WTC11 (cell line): Measurements from ENCODE around the gene TEKTIP1. TPM values are rescaled to one million over a fixed set of nuclear protein-coding genes. Genes with fewer than 3 reads are reported as not detected.

Experiments
- ATAC-seq: fragments of 200-7000 bp; cut with Tn5 transposase; 2 replicates; pipeline ENCODE4 v1.10.0; 2021; ENCODE audit warnings: mild to moderate bottlenecking, moderate library complexity
- CTCF ChIA-PET: fragments of 300-600 bp; sonication (Branson Sonifier 250); formaldehyde crosslinking; loops from one replicate; lab custom pipeline; 2021; ENCODE audit warnings: antibody characterized with exemption; lab: Charles Lee
- POLR2A ChIA-PET: fragments of 350-600 bp; sonication (Branson Sonifier 250); formaldehyde crosslinking; loops from one replicate; lab custom pipeline; 2021; ENCODE audit warnings: antibody characterized with exemption; lab: Charles Lee
- DNase-seq: peaks from one replicate; pipeline ENCODE4 v3.0.0; 2021; ENCODE audit warnings: low spot score
- H3K27ac Mint-ChIP-seq: 2 replicates; pipeline ENCODE4 v1.8.0; 2021; ENCODE audit warnings: mixed read lengths
- H3K27me3 Mint-ChIP-seq: 2 replicates; pipeline ENCODE4 v1.8.0; 2021; ENCODE audit warnings: low read depth, mild to moderate bottlenecking, moderate library complexity, mixed read lengths
- H3K36me3 Mint-ChIP-seq: 2 replicates; pipeline ENCODE4 v1.8.0; 2021; ENCODE audit warnings: mixed read lengths
- H3K4me1 Mint-ChIP-seq: 2 replicates; pipeline ENCODE4 v1.8.0; 2022; ENCODE audit warnings: mixed read lengths
- H3K4me3 Mint-ChIP-seq: 2 replicates; pipeline ENCODE4 v1.8.0; 2021; ENCODE audit warnings: mild to moderate bottlenecking, moderate library complexity, mixed read lengths
- H3K9me3 Mint-ChIP-seq: 2 replicates; pipeline ENCODE4 v1.8.0; 2021; ENCODE audit warnings: mixed read lengths
- CREM ChIP-seq: sonication (generic); formaldehyde crosslinking; IDR thresholded peaks from 2 replicates; pipeline ENCODE4 v1.8.1; 2022; ENCODE audit warnings: mild to moderate bottlenecking, missing genetic modification reagents, moderate library complexity
- E2F1 ChIP-seq: sonication (generic); formaldehyde crosslinking; IDR thresholded peaks from 2 replicates; pipeline ENCODE4 v1.8.0; 2022; ENCODE audit warnings: mild to moderate bottlenecking, missing genetic modification reagents
- ELF4 ChIP-seq: sonication (generic); formaldehyde crosslinking; IDR thresholded peaks from 2 replicates; pipeline ENCODE4 v1.8.1; 2022; ENCODE audit warnings: low read depth, mild to moderate bottlenecking, moderate library complexity, missing genetic modification reagents
- ESRRA ChIP-seq: sonication (generic); formaldehyde crosslinking; IDR thresholded peaks from 2 replicates; pipeline ENCODE4 v1.8.1; 2022; ENCODE audit warnings: mild to moderate bottlenecking, missing genetic modification reagents, borderline replicate concordance
- FOXP1 ChIP-seq: sonication (generic); formaldehyde crosslinking; IDR thresholded peaks from 2 replicates; pipeline ENCODE4 v1.8.0; 2022; ENCODE audit warnings: missing genetic modification reagents, mild to moderate bottlenecking, moderate library complexity, borderline replicate concordance
- GABPB1 ChIP-seq: sonication (generic); formaldehyde crosslinking; IDR thresholded peaks from 2 replicates; pipeline ENCODE4 v1.8.1; 2023; ENCODE audit warnings: mild to moderate bottlenecking, missing genetic modification reagents
- GRHL2 ChIP-seq: fragments of 250-450 bp; sonication (Bioruptor Pico); IDR thresholded peaks from 2 replicates; pipeline ENCODE4 v1.8.0; 2022; ENCODE audit warnings: mild to moderate bottlenecking, moderate library complexity; ENCODE audit not compliant: insufficient replicate concordance, severe bottlenecking
- KAT7 ChIP-seq: sonication (generic); formaldehyde crosslinking; IDR thresholded peaks from 2 replicates; pipeline ENCODE4 v1.8.1; 2023; ENCODE audit warnings: missing genetic modification reagents, mild to moderate bottlenecking, borderline replicate concordance
- RELA ChIP-seq: sonication (generic); formaldehyde crosslinking; IDR thresholded peaks from 2 replicates; pipeline ENCODE4 v1.8.1; 2022; ENCODE audit warnings: missing genetic modification reagents, mild to moderate bottlenecking, borderline replicate concordance
- SP1 ChIP-seq: sonication (generic); formaldehyde crosslinking; conservative IDR thresholded peaks from 2 replicates; pipeline ENCODE4 v1.8.1; 2022; ENCODE audit warnings: missing genetic modification reagents
- TEAD4 ChIP-seq: sonication (generic); formaldehyde crosslinking; IDR thresholded peaks from 2 replicates; pipeline ENCODE4 v1.8.0; 2022; ENCODE audit warnings: mild to moderate bottlenecking, missing genetic modification reagents
- ZNF263 ChIP-seq: sonication (generic); formaldehyde crosslinking; IDR thresholded peaks from 2 replicates; pipeline ENCODE4 v1.8.1; 2022; ENCODE audit warnings: low read depth, mild to moderate bottlenecking, moderate library complexity, missing genetic modification reagents
- total RNA-seq: library from RNA; stranded (reverse); gene quantifications from 3 replicates; pipeline ENCODE4 v1.2.3, GENCODE V29; 2021
- TF ChIP-seq, protein P1 (sequence below): sonication (generic); formaldehyde crosslinking; IDR thresholded peaks from 2 replicates; pipeline ENCODE4 v1.8.1; 2022; ENCODE audit warnings: missing genetic modification reagents, borderline replicate concordance
- TF ChIP-seq, protein P2 (sequence below): fragments of 250-450 bp; sonication (Bioruptor Pico); IDR thresholded peaks from 2 replicates; pipeline ENCODE4 v1.9.0; 2021; ENCODE audit warnings: mild to moderate bottlenecking
- TF ChIP-seq, protein P3 (sequence below): fragments of 250-450 bp; sonication (Bioruptor Pico); IDR thresholded peaks from 2 replicates; pipeline ENCODE4 v2.1.2; 2022; ENCODE audit warnings: mild to moderate bottlenecking, moderate library complexity
- TF ChIP-seq, protein P4 (sequence below): sonication (generic); formaldehyde crosslinking; IDR thresholded peaks from 2 replicates; pipeline ENCODE4 v1.8.1; 2023; ENCODE audit warnings: mild to moderate bottlenecking, missing genetic modification reagents
- TF ChIP-seq, protein P5 (sequence below): sonication (generic); formaldehyde crosslinking; conservative IDR thresholded peaks from 2 replicates; pipeline ENCODE4 v1.8.1; 2023; ENCODE audit warnings: mild to moderate bottlenecking, low read depth, missing genetic modification reagents, moderate library complexity

The TEKTIP1 gene
- total RNA-seq, 1 experiment from 2014 or later = 6.3 TPM

GRCh38 chr19:3520166-3521103 lies 18.5 kb upstream of the TEKTIP1 start (continued):
- no peak for TF ChIP-seq RELA
- TF ChIP-seq GABPB1 = no peak
- peak; percentile 53; the same call in 1 of the 2 replicates for TF ChIP-seq FOXP1
- no peak for TF ChIP-seq CREM (CRISPR knock-in tag)
- no peak for TF ChIP-seq SP1 (CRISPR knock-in tag)

- CTCF ChIA-PET = interaction anchor here (0.7 to 3.5 kb wide), 3 partner anchors 24 to 216 kb away, joined by 3 to 20 read pairs (median 5); no protein-coding TSS in a partner anchor
- Mint-ChIP-seq H3K36me3 (peaks cover 7% of the 10 kb centered on the region), H3K4me1 (peaks cover 43% of the 10 kb centered on the region), H3K4me3 (no peak overlapping the region), H3K27ac (peak overlapping the region; percentile 79), H3K9me3 (no peaks in the 10 kb centered on the region), H3K27me3 (no peaks in the 10 kb centered on the region)
- no peak for DNase-seq
- POLR2A ChIA-PET = no interaction called here
- TF ChIP-seq ESRRA (CRISPR knock-in tag) (no peak), GRHL2 (CRISPR knock-in tag) (no peak), TEAD4 (CRISPR knock-in tag) (no peak), ELF4 (CRISPR knock-in tag) (no peak), KAT7 (CRISPR knock-in tag) (no peak), E2F1 (CRISPR knock-in tag) (no peak), ZNF263 (CRISPR knock-in tag) (no peak)
- TF ChIP-seq, protein P1, sequence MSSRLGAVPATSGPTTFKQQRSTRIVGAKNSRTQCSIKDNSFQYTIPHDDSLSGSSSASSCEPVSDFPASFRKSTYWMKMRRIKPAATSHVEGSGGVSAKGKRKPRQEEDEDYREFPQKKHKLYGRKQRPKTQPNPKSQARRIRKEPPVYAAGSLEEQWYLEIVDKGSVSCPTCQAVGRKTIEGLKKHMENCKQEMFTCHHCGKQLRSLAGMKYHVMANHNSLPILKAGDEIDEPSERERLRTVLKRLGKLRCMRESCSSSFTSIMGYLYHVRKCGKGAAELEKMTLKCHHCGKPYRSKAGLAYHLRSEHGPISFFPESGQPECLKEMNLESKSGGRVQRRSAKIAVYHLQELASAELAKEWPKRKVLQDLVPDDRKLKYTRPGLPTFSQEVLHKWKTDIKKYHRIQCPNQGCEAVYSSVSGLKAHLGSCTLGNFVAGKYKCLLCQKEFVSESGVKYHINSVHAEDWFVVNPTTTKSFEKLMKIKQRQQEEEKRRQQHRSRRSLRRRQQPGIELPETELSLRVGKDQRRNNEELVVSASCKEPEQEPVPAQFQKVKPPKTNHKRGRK (CRISPR knock-in tag) = no peak
- TF ChIP-seq, protein P2, sequence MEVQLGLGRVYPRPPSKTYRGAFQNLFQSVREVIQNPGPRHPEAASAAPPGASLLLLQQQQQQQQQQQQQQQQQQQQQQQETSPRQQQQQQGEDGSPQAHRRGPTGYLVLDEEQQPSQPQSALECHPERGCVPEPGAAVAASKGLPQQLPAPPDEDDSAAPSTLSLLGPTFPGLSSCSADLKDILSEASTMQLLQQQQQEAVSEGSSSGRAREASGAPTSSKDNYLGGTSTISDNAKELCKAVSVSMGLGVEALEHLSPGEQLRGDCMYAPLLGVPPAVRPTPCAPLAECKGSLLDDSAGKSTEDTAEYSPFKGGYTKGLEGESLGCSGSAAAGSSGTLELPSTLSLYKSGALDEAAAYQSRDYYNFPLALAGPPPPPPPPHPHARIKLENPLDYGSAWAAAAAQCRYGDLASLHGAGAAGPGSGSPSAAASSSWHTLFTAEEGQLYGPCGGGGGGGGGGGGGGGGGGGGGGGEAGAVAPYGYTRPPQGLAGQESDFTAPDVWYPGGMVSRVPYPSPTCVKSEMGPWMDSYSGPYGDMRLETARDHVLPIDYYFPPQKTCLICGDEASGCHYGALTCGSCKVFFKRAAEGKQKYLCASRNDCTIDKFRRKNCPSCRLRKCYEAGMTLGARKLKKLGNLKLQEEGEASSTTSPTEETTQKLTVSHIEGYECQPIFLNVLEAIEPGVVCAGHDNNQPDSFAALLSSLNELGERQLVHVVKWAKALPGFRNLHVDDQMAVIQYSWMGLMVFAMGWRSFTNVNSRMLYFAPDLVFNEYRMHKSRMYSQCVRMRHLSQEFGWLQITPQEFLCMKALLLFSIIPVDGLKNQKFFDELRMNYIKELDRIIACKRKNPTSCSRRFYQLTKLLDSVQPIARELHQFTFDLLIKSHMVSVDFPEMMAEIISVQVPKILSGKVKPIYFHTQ (CRISPR knock-in tag) = no peak
- TF ChIP-seq, protein P3, sequence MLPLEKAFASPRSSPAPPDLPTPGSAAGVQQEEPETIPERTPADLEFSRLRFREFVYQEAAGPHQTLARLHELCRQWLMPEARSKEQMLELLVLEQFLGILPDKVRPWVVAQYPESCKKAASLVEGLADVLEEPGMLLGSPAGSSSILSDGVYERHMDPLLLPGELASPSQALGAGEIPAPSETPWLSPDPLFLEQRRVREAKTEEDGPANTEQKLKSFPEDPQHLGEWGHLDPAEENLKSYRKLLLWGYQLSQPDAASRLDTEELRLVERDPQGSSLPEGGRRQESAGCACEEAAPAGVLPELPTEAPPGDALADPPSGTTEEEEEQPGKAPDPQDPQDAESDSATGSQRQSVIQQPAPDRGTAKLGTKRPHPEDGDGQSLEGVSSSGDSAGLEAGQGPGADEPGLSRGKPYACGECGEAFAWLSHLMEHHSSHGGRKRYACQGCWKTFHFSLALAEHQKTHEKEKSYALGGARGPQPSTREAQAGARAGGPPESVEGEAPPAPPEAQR = no peak
- TF ChIP-seq, protein P4, sequence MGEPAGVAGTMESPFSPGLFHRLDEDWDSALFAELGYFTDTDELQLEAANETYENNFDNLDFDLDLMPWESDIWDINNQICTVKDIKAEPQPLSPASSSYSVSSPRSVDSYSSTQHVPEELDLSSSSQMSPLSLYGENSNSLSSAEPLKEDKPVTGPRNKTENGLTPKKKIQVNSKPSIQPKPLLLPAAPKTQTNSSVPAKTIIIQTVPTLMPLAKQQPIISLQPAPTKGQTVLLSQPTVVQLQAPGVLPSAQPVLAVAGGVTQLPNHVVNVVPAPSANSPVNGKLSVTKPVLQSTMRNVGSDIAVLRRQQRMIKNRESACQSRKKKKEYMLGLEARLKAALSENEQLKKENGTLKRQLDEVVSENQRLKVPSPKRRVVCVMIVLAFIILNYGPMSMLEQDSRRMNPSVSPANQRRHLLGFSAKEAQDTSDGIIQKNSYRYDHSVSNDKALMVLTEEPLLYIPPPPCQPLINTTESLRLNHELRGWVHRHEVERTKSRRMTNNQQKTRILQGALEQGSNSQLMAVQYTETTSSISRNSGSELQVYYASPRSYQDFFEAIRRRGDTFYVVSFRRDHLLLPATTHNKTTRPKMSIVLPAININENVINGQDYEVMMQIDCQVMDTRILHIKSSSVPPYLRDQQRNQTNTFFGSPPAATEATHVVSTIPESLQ = no peak
- TF ChIP-seq, protein P5, sequence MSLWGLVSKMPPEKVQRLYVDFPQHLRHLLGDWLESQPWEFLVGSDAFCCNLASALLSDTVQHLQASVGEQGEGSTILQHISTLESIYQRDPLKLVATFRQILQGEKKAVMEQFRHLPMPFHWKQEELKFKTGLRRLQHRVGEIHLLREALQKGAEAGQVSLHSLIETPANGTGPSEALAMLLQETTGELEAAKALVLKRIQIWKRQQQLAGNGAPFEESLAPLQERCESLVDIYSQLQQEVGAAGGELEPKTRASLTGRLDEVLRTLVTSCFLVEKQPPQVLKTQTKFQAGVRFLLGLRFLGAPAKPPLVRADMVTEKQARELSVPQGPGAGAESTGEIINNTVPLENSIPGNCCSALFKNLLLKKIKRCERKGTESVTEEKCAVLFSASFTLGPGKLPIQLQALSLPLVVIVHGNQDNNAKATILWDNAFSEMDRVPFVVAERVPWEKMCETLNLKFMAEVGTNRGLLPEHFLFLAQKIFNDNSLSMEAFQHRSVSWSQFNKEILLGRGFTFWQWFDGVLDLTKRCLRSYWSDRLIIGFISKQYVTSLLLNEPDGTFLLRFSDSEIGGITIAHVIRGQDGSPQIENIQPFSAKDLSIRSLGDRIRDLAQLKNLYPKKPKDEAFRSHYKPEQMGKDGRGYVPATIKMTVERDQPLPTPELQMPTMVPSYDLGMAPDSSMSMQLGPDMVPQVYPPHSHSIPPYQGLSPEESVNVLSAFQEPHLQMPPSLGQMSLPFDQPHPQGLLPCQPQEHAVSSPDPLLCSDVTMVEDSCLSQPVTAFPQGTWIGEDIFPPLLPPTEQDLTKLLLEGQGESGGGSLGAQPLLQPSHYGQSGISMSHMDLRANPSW = no peak
- ATAC-seq = no peak
Observed at GRCh38 chr19:3521104-3521445, 17.9 kb upstream of the TEKTIP1 start.
